Measurements from ENCODE around the gene ARHGEF16.

Gene ARHGEF16

DNA sequence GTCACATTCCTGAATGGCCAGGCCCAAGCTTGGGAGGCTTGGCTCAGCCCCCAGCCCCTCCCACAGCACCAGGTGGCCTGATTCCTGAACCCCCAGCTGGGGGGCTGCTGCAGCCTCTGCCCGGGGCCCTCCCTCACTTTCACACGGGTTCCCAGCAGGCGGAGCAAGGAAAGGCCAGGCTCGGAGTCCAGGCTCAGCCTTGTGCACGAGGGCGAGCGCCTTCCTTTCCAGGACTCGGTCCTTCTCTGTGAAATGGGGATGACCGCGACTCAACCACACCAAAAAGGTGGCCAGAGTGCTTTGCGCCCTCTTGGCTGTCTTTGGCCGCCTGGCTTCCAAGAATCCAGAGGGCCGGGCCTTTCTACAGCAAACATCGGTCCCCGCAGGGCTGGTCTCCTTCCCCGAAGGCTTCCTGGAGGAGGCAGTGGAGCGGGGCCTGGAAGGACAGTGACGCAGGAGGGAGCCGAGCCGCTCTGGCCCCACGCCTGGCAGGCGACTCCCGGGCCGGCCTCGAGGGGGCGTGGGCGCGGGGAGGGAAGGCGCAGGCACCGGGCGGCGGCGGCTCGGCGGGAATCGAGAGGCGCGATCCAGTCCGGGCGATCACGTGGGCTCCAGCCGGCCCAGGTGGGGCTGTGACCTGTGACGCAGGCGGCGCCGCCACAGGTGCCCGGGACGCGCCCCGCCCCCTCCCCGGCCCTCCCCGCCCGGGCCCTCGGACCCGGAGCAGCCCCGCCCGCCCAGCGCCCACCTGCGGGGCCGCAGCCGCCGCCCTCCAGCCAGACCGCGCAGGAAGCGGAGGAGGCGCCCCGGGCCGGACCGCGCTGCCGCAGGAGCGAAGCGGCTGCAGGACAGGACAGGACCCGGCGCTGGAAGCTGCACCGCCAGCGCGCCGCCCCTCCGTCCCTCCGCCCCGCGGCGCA is at the start of gene ARHGEF16:
TSS of gene ARHGEF16 (plus strand) at position 775 of the 920 bp plus-strand sequence. CDS start 8,420 bp downstream, outside the sequence.
- DNase-seq (ENCODE audit: low spot score), result peak; percentile 87

GRCh38 chr1:3404801-3405200 is 49.7 kb upstream of the ARHGEF16 start:
- DNase-seq (ENCODE audit: low spot score), result no peak

DNA sequence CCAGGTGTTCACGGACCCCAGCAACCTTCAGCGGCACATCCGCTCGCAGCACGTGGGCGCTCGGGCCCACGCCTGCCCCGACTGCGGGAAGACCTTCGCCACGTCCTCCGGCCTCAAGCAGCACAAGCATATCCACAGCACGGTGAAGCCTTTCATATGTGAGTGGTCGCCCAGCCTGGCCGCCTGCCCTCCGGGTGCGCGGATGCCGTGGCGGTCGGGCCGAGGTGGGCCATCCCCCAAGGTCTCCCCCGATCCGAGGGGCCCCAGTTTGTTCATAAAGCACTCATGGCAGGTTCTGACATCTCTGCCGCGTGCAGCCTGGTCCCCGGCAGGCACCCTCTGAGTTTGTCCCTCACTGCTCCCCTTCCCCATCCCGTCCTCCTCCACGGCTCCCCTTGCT is 49.0 kb upstream of the ARHGEF16 start:
- no peak for DNase-seq (ENCODE audit: low spot score)

- DNase-seq (ENCODE audit: low spot score), result no peak
Observed at GRCh38 chr1:3405974-3406867, 48.2 kb upstream of the ARHGEF16 start.

- no peak for DNase-seq (ENCODE audit: low spot score)
Observed at GRCh38 chr1:3407021-3407420, 47.4 kb upstream of the ARHGEF16 start.

- no peak for DNase-seq (ENCODE audit: low spot score)
Observed at GRCh38 chr1:3408751-3409266, 45.7 kb upstream of the ARHGEF16 start.

- DNase-seq (ENCODE audit: low spot score), result no peak
Observed at GRCh38 chr1:3409366-3410141, 44.9 kb upstream of the ARHGEF16 start.

DNA sequence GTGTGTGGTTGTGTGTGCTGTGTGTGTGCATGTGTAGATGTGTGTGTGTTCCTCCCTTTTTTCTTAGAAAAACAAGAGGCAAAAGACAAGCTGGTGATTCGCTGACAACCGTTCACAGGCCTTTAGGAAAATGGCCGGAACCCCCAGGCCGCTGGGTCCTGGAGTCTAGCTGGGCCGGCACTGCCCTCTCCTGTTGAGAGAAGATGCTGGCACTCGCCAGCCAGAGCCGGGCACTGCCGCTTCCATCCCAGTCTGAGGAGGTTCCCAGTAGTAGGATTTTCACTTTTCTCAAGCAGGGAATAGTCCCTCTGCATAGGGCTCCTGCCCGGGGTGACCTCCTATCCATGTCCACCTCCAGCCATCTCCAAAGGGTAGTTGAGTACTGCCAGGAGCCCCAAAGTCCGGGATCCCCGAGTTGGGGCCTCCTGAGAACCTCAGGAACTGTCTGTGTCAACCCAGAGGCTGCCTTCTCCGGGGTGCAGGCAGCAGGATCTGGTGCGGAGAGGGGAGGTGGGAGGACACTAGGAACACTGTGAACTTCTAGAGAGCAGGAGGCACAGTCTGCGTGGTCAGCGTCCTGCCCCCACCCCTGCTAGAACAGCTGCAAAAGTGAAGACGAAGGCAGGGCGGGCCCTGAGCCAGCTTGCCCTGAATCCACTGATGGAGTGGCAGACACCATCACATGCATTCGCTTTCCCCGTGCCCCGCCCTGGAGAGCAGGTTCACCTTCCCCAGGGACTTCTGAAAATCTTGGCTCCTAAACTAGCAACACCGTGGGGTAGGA is 44.1 kb upstream of the ARHGEF16 start:
- peak; percentile 59 for DNase-seq (ENCODE audit: low spot score)

DNA sequence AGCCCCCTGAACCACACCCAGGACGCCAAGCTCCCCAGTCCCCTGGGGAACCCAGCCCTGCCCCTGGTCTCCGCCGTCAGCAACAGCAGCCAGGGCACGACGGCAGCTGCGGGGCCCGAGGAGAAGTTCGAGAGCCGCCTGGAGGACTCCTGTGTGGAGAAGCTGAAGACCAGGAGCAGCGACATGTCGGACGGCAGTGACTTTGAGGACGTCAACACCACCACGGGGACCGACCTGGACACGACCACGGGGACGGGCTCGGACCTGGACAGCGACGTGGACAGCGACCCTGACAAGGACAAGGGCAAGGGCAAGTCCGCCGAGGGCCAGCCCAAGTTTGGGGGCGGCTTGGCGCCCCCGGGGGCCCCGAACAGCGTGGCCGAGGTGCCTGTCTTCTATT is 42.7 kb upstream of the ARHGEF16 start:
- DNase-seq (ENCODE audit: low spot score), result no peak

DNA sequence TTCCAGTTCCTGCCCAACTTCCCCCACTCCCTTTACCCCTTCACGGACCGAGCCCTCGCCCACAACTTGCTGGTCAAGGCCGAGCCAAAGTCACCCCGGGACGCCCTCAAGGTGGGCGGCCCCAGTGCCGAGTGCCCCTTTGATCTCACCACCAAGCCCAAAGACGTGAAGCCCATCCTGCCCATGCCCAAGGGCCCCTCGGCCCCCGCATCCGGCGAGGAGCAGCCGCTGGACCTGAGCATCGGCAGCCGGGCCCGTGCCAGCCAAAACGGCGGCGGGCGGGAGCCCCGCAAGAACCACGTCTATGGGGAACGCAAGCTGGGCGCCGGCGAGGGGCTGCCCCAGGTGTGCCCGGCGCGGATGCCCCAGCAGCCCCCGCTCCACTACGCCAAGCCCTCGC is 42.1 kb upstream of the ARHGEF16 start:
- DNase-seq (ENCODE audit: low spot score), result no peak

DNA sequence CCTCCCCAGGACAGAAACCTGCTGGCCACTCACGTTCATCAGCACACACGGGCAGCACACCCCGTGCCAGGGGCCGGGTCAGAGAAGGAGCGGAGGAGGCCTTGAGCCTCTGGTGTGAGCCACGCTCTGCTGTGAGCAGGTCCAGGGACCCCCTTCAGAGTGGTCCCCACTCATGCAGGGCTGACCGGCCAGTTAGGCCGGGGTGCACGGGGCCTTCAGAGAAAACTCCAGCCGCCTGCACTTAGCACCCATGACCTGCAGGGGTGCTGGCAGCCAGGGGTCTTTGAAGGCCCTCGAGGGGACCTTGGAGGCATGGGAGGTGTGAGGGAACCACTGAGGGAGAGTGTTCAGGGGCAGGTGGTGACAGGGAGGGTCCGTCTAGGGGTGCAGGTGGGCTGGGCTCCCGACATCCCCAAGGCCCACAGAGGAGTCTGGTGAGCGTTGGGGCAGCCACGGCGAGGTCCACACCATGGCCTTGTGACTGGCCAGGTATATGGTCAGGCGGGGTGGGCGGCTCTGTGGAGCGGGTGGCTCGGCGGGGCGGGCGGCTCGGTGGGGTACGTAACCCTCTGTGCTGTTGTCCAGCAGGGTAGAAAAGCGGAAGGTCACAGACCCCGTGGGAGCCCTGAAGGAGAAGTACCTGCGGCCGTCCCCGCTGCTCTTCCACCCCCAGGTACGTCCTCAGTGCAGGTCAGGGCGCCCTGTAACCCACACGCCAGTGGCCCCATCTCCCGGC is 40.3 kb upstream of the ARHGEF16 start:
- no peak for DNase-seq (ENCODE audit: low spot score)

- no peak for DNase-seq (ENCODE audit: low spot score)
Observed at GRCh38 chr1:3415260-3416090, 39.0 kb upstream of the ARHGEF16 start.

GRCh38 chr1:3417082-3417739 is 37.3 kb upstream of the ARHGEF16 start:
- no peak for DNase-seq (ENCODE audit: low spot score)

- no peak for DNase-seq (ENCODE audit: low spot score)
Observed at GRCh38 chr1:3417934-3418333, 36.5 kb upstream of the ARHGEF16 start.

GRCh38 chr1:3418600-3418999 is 35.9 kb upstream of the ARHGEF16 start:
- no peak for DNase-seq (ENCODE audit: low spot score)

- DNase-seq (ENCODE audit: low spot score), result no peak
Observed at GRCh38 chr1:3419415-3420204, 34.9 kb upstream of the ARHGEF16 start.

DNA sequence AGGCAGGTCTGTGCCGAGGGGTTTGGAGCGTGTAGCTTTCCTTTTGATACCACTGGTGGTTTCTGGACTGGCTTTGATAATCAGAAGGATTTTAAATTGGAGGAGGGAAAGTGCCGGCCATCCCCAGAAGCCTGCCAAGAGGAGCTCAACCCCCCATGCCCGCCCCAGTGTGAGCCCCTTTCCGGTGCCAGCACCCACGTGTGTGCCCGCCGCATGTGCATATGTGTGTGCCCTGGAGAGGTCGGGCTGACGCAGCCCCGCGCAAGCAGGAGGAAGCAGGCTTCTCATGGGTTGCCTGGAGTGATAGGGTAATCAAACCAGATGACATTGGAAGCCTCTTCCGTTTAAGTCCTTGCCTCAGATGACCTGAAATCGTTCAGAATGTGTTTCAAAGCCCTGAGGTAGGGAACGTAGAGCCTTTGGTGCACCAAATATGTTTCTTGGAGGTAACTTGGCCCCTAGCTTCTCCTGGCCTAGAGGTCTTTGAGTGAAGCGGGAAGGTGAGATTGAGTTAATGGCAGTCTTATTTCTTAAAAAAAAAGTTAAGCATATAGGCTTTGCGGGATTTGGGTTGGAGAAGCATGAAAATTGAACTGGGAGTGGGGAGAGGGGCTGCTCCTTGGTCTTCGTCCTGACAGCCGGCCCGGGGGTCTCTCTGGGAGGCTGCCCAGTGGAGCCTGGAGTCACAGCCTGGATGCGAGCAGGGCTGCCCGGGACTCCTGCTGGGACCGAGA is 34.1 kb upstream of the ARHGEF16 start:
- no peak for DNase-seq (ENCODE audit: low spot score)
